DOHH2 (cell line): ENCODE measurements around the gene GALNT18.

Experiments used
- CTCF ChIP-seq: fragments of 200-600 bp; sonication (generic); IDR thresholded peaks from one replicate; pipeline ENCODE4 v1.5.1; 2014; ENCODE audit warnings: antibody characterized with exemption, mild to moderate bottlenecking, low read depth, low read length; ENCODE audit not compliant: poor library complexity, severe bottlenecking
- EZH2phosphoT487 ChIP-seq: fragments of 200-600 bp; sonication (generic); IDR thresholded peaks from 2 replicates; pipeline ENCODE4 v1.6.1; 2017; ENCODE audit warnings: borderline replicate concordance, mild to moderate bottlenecking, antibody characterized with exemption, low read length, moderate library complexity, mixed read lengths

- TF ChIP-seq CTCF (no peak), EZH2phosphoT487 (no peak)
These were observed 167.1 kb downstream of the GALNT18 start for GRCh38 chr11:11454671-11455223.
